Ishikawa (cell line): ENCODE measurements around the gene A1BG.

Experiments used
- CEBPB ChIP-seq: IDR thresholded peaks from 2 replicates; pipeline ENCODE4 v1.6.1; 2012
- CREB1 ChIP-seq: IDR thresholded peaks from 2 replicates; pipeline ENCODE4 v1.6.1; 2012; ENCODE audit warnings: low read depth
- EGR1 ChIP-seq: IDR thresholded peaks from 2 replicates; pipeline ENCODE4 v1.6.1; 2012
- EP300 ChIP-seq: IDR thresholded peaks from 2 replicates; pipeline ENCODE4 v1.6.1; 2012; ENCODE audit warnings: borderline replicate concordance
- FOXM1 ChIP-seq: IDR thresholded peaks from 2 replicates; pipeline ENCODE4 v1.6.1; 2012; ENCODE audit warnings: low read depth, borderline replicate concordance
- NFIC ChIP-seq: IDR thresholded peaks from 2 replicates; pipeline ENCODE4 v1.6.1; 2012
- RAD21 ChIP-seq: IDR thresholded peaks from 2 replicates; pipeline ENCODE4 v1.6.1; 2012; ENCODE audit warnings: low read depth
- REST ChIP-seq: IDR thresholded peaks from 2 replicates; pipeline ENCODE4 v1.6.1; 2012; ENCODE audit warnings: low read depth, mild to moderate bottlenecking
- TAF1 ChIP-seq: IDR thresholded peaks from 2 replicates; pipeline ENCODE4 v1.6.1; 2012; ENCODE audit warnings: low read depth, mild to moderate bottlenecking
- TCF12 ChIP-seq: IDR thresholded peaks from 2 replicates; pipeline ENCODE4 v1.6.1; 2012; ENCODE audit warnings: low read depth
- TEAD4 ChIP-seq: IDR thresholded peaks from 2 replicates; pipeline ENCODE4 v1.6.1; 2012
- YY1 ChIP-seq: IDR thresholded peaks from 2 replicates; pipeline ENCODE4 v1.6.1; 2012; ENCODE audit warnings: low read depth
- ZBTB7A ChIP-seq: IDR thresholded peaks from 2 replicates; pipeline ENCODE4 v1.6.1; 2012; ENCODE audit warnings: low read depth
- TF ChIP-seq, protein P1 (sequence below): IDR thresholded peaks from 2 replicates; pipeline ENCODE4 v1.6.1; 2012
- TF ChIP-seq, protein P2 (sequence below): IDR thresholded peaks from 2 replicates; pipeline ENCODE4 v1.6.1; 2012

Gene A1BG

DNA sequence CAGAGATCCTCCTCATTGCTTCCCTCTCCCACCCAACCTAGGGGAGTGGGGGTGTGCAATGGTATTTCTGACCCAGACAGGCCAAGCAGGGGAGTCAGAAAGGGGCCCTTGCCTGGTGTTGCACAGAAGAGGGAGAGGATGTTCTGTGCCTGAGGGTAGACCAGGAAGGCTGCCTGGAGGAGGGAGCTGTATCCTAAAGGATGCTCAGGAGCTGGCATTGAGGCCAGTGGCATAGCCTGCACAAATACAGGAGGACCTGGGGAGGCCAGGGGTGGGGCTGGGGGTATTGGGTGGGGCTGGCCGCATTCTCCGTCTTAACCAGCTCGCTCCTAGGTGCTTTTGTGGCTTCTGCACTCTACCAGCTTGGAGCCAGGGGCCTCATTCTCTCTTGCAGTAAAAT lies 46.6 kb upstream of the A1BG start:
- no peak for TF ChIP-seq TCF12
- no peak for TF ChIP-seq REST
- TF ChIP-seq NFIC, result no peak
- TF ChIP-seq YY1, result no peak
- TF ChIP-seq ZBTB7A, result no peak
- no peak for TF ChIP-seq FOXM1
- TF ChIP-seq, protein P1, sequence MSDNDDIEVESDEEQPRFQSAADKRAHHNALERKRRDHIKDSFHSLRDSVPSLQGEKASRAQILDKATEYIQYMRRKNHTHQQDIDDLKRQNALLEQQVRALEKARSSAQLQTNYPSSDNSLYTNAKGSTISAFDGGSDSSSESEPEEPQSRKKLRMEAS, result no peak
- TF ChIP-seq EGR1, result no peak
- TF ChIP-seq RAD21, result no peak
- no peak for TF ChIP-seq EP300
- no peak for TF ChIP-seq CREB1

DNA sequence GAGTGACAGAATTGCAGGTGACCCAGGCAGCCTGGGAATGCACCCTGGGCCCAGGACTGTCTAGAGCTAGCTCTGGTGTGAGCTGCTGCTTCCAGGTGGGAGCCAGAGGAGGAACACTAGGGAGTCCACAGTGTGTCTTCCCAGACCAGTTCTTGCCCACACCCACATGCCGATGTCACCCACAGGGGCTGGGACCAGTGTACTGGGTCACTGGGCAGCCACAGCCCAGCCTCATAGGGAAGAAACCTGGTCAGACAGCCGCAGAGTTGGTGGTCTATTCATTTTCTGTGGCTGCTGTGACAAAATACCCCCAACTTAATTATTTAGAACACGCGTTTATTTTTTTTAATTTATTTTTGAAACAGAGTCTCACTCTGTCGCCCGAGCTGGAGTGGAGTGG lies 45.3 kb upstream of the A1BG start:
- TF ChIP-seq REST (no peak), EGR1 (no peak), EP300 (no peak), NFIC (no peak), CEBPB (no peak), ZBTB7A (no peak), RAD21 (no peak), YY1 (no peak), FOXM1 (no peak), CREB1 (no peak), TCF12 (no peak), TEAD4 (no peak), TAF1 (no peak)
- TF ChIP-seq, protein P2, sequence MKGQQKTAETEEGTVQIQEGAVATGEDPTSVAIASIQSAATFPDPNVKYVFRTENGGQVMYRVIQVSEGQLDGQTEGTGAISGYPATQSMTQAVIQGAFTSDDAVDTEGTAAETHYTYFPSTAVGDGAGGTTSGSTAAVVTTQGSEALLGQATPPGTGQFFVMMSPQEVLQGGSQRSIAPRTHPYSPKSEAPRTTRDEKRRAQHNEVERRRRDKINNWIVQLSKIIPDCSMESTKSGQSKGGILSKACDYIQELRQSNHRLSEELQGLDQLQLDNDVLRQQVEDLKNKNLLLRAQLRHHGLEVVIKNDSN, result no peak
- TF ChIP-seq, protein P1, result no peak

GRCh38 chr19:58398087-58398486 lies 44.8 kb upstream of the A1BG start:
- TF ChIP-seq FOXM1 (no peak), CEBPB (no peak), TEAD4 (no peak), ZBTB7A (no peak), REST (no peak), RAD21 (no peak), EGR1 (no peak), TAF1 (no peak), CREB1 (no peak)
- TF ChIP-seq, protein P1, result no peak

DNA sequence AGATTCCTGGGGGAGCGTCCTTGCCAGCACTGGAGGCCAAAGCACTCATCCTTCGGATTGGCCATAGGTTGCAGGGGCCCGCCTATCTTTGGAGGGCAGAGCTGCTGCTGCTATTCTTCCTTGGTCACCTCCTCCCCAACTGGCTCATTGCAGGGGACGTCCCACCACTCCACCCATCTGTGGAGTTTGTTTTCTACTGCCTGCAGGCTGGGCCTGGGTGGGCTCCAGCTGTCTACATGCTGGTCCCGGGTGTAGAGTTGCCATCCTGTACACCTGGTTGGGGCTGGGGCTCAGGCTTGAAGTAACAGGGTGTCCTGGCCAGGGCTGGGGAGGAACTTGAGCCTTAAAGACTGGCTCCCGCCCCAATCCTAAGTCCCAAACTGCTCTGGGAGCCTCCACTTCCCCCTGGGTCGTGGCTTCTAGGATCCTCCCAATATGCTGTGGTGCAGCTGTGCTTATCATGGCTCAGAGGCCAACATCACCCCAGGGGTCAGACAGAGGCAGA lies 44.3 kb upstream of the A1BG start:
- TF ChIP-seq CEBPB, result no peak
- TF ChIP-seq TCF12, result no peak
- TF ChIP-seq RAD21, result no peak
- no peak for TF ChIP-seq EP300
- no peak for TF ChIP-seq EGR1
- TF ChIP-seq TAF1, result no peak
- TF ChIP-seq CREB1, result no peak
- TF ChIP-seq YY1, result no peak
- no peak for TF ChIP-seq ZBTB7A
- TF ChIP-seq REST, result no peak
- TF ChIP-seq, protein P2, result no peak
- TF ChIP-seq NFIC, result no peak
